GM08714 (cell line): ENCODE measurements around the gene CASQ1.

ENCODE experiments used
- H3K4me3 ChIP-seq: fragments of 200-500 bp; sonication (Bioruptor generic); 2 replicates; pipeline ENCODE4 v1.5.1; 2014; ENCODE audit warnings: mild to moderate bottlenecking, low read length, inconsistent platforms
- ZNF274 ChIP-seq: IDR thresholded peaks from 2 replicates; pipeline ENCODE4 v1.6.1; 2012; ENCODE audit warnings: mild to moderate bottlenecking, low read depth, low read length

Gene CASQ1

GRCh38 chr1:160189649-160190625 is at the start of gene CASQ1:
Gene CASQ1, plus strand, starts transcription at chr1:160190575. Its CDS starts 177 bp downstream, at chr1:160190752.
- H3K4me3 ChIP-seq, result no peak within 1 kb of the TSS
- TF ChIP-seq ZNF274, result no peak

- TF ChIP-seq ZNF274, result no peak
Observed at GRCh38 chr1:160143695-160144094, 46.7 kb upstream of the CASQ1 start.

GRCh38 chr1:160144921-160145320 is 45.5 kb upstream of the CASQ1 start:
- TF ChIP-seq ZNF274, result no peak
- no peak overlapping the region for H3K4me3 ChIP-seq

More at GRCh38 chr1:160143695-160144094, 46.7 kb upstream of the CASQ1 start:
- no peak overlapping the region for H3K4me3 ChIP-seq

- no peak for TF ChIP-seq ZNF274
Observed at GRCh38 chr1:160146107-160146506, 44.3 kb upstream of the CASQ1 start.

GRCh38 chr1:160148121-160148520 is 42.3 kb upstream of the CASQ1 start:
- no peak for TF ChIP-seq ZNF274
- no peak overlapping the region for H3K4me3 ChIP-seq

More at GRCh38 chr1:160146107-160146506, 44.3 kb upstream of the CASQ1 start:
- no peak overlapping the region for H3K4me3 ChIP-seq

GRCh38 chr1:160149233-160149632 is 41.1 kb upstream of the CASQ1 start:
- no peak for TF ChIP-seq ZNF274
- no peak overlapping the region for H3K4me3 ChIP-seq

- no peak for TF ChIP-seq ZNF274
- no peak overlapping the region for H3K4me3 ChIP-seq
Observed at GRCh38 chr1:160149716-160150115, 40.7 kb upstream of the CASQ1 start.

- TF ChIP-seq ZNF274, result no peak
- H3K4me3 ChIP-seq, result no peak within 1 kb of the TSS
Observed at GRCh38 chr1:160151303-160151702, 39.1 kb upstream of the CASQ1 start, which contains the start of gene ATP1A4. Gene ATP1A4, plus strand, starts transcription at chr1:160151603. Its CDS starts 438 bp downstream, at chr1:160152041.

- no peak overlapping the region for H3K4me3 ChIP-seq
- no peak for TF ChIP-seq ZNF274
Observed at GRCh38 chr1:160154790-160155189, 35.6 kb upstream of the CASQ1 start.

- TF ChIP-seq ZNF274, result no peak
- H3K4me3 ChIP-seq, result no peak overlapping the region
Observed at GRCh38 chr1:160156361-160156760, 34.0 kb upstream of the CASQ1 start.

GRCh38 chr1:160157174-160157573 is 33.2 kb upstream of the CASQ1 start:
- TF ChIP-seq ZNF274, result no peak

GRCh38 chr1:160158031-160158430 is 32.3 kb upstream of the CASQ1 start:
- H3K4me3 ChIP-seq, result no peak overlapping the region
- TF ChIP-seq ZNF274, result no peak

More at GRCh38 chr1:160157174-160157573, 33.2 kb upstream of the CASQ1 start:
- H3K4me3 ChIP-seq, result no peak overlapping the region

GRCh38 chr1:160158534-160158933 is 31.8 kb upstream of the CASQ1 start:
- no peak overlapping the region for H3K4me3 ChIP-seq
- TF ChIP-seq ZNF274, result no peak

- no peak for TF ChIP-seq ZNF274
- no peak overlapping the region for H3K4me3 ChIP-seq
Observed at GRCh38 chr1:160159846-160160245, 30.5 kb upstream of the CASQ1 start.
